T47D (cell line): ENCODE results near the gene ZDHHC14.
"Not testable (repeated sequence)": the region's sequence is repeated elsewhere in the genome, so short reads cannot be mapped to it uniquely, and the experiment has no call there.

Source experiments
- DNase-seq, 2 experiments: peaks; one replicate each; pipeline versions ENCODE4 v3.0.0 to v3.0.0-alpha.2; 2011 to 2012; ENCODE audit warnings: low read depth in 1 of 2, low spot score in 1 of 2
- JUND ChIP-seq: IDR thresholded peaks from 2 replicates; pipeline ENCODE4 v1.6.1; 2012; ENCODE audit warnings: low read depth
- in situ Hi-C: cut with HindIII; loops from 2 replicates; pipeline ENCODE4 v1.10.0; 2016; ENCODE audit warnings: low sequenced_read_pairs, low pct_unique_long_range_greater_than_20kb

ZDHHC14 gene

GRCh38 chr6:157693867-157694266, 312.9 kb downstream of the ZDHHC14 start:
- no peak for DNase-seq
- no peak for TF ChIP-seq JUND
- in situ Hi-C loops, result no loop called here

GRCh38 chr6:157695301-157696040, 314.5 kb downstream of the ZDHHC14 start:
- in situ Hi-C loops, result no loop called here
- no peak for TF ChIP-seq JUND
- no peak for DNase-seq

GRCh38 chr6:157699777-157700636, 319.0 kb downstream of the ZDHHC14 start:
- TF ChIP-seq JUND, result no peak
- in situ Hi-C loops, result no loop called here
- DNase-seq, result no peak

- in situ Hi-C loops, result not testable (repeated sequence)
Measured at GRCh38 chr6:157706351-157706750, 325.4 kb downstream of the ZDHHC14 start.

GRCh38 chr6:157706883-157707282, 325.9 kb downstream of the ZDHHC14 start:
- no peak for TF ChIP-seq JUND
- DNase-seq, result no peak
- in situ Hi-C loops, result no loop called here

More at GRCh38 chr6:157706351-157706750, 325.4 kb downstream of the ZDHHC14 start:
- DNase-seq, result not testable (repeated sequence)

- in situ Hi-C loops, result no loop called here
- TF ChIP-seq JUND, result no peak
- no peak for DNase-seq
Measured at GRCh38 chr6:157707576-157707975, 326.6 kb downstream of the ZDHHC14 start.

GRCh38 chr6:157708239-157708638, 327.2 kb downstream of the ZDHHC14 start:
- in situ Hi-C loops, result no loop called here
- TF ChIP-seq JUND, result no peak
- no peak for DNase-seq

GRCh38 chr6:157708933-157709332, 327.9 kb downstream of the ZDHHC14 start:
- in situ Hi-C loops, result no loop called here
- no peak for DNase-seq
- no peak for TF ChIP-seq JUND

- in situ Hi-C loops, result no loop called here
- TF ChIP-seq JUND, result no peak
- DNase-seq, result no peak
Measured at GRCh38 chr6:157709555-157709954, 328.6 kb downstream of the ZDHHC14 start.

- DNase-seq, result no peak
- no peak for TF ChIP-seq JUND
- in situ Hi-C loops, result no loop called here
Measured at GRCh38 chr6:157710604-157711003, 329.6 kb downstream of the ZDHHC14 start.

GRCh38 chr6:157711060-157711459, 330.1 kb downstream of the ZDHHC14 start:
- no peak for DNase-seq
- TF ChIP-seq JUND, result no peak
- in situ Hi-C loops, result no loop called here

- no peak for TF ChIP-seq JUND
Measured at GRCh38 chr6:157712585-157713295, 331.8 kb downstream of the ZDHHC14 start.

More at GRCh38 chr6:157712585-157713295, 331.8 kb downstream of the ZDHHC14 start:
- DNase-seq, result no peak
- in situ Hi-C loops, result no loop called here
